Measurements from ENCODE around the gene MINDY2. TPM values are rescaled to one million over a fixed set of nuclear protein-coding genes. Genes with fewer than 3 reads are reported as not detected.
A peak's percentile ranks its signal among the peaks of the same experiment; 100 is the strongest.

The MINDY2 gene, protein sequence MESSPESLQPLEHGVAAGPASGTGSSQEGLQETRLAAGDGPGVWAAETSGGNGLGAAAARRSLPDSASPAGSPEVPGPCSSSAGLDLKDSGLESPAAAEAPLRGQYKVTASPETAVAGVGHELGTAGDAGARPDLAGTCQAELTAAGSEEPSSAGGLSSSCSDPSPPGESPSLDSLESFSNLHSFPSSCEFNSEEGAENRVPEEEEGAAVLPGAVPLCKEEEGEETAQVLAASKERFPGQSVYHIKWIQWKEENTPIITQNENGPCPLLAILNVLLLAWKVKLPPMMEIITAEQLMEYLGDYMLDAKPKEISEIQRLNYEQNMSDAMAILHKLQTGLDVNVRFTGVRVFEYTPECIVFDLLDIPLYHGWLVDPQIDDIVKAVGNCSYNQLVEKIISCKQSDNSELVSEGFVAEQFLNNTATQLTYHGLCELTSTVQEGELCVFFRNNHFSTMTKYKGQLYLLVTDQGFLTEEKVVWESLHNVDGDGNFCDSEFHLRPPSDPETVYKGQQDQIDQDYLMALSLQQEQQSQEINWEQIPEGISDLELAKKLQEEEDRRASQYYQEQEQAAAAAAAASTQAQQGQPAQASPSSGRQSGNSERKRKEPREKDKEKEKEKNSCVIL
- 7.0 and 8.6 TPM in 2 replicates for total RNA-seq (2014; rRNA removed; shearing (Covaris generic))
- 4.0 and 4.4 TPM in 2 replicates for polyA plus RNA-seq (2014; cell fraction: nucleus; rRNA removed)

DNA sequence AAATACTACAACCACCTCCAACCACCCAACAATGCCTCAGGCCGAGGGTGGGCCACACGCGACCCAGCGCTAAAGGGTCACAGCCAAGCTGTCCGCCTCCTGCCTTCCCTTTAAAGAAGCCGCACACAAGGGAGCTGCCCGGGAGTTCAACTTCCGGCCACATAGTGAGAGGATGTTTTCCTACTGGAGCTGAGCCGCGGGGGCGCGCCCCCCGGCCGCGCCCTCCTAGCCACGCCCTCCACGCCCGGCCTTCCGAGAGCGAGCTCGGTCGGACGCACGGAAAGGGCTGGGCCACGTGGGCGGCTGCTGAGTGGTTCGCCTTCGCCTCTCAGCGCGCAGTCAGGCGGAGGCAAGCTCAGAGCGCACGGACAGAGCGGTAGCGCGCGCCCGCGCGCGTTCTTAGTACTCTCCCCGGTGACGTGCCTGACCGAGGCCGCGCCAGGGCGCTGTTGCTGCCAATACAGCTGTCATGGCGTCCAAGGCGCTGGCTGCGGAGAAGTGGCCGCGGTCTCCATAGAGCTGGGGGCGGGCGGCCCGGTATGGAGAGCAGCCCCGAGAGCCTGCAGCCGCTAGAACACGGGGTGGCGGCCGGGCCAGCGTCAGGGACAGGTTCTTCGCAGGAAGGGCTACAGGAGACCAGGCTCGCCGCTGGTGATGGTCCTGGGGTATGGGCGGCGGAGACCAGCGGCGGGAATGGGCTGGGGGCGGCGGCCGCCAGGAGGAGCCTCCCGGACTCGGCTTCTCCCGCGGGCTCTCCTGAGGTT is at the start of gene MINDY2:
MINDY2 (plus strand) TSS at position 446 of the 764 bp plus-strand sequence; CDS start at position 540, 94 bp downstream.
- DNase-seq (ENCODE audit: extremely low read depth, low read depth) = peak; percentile 97

DNA sequence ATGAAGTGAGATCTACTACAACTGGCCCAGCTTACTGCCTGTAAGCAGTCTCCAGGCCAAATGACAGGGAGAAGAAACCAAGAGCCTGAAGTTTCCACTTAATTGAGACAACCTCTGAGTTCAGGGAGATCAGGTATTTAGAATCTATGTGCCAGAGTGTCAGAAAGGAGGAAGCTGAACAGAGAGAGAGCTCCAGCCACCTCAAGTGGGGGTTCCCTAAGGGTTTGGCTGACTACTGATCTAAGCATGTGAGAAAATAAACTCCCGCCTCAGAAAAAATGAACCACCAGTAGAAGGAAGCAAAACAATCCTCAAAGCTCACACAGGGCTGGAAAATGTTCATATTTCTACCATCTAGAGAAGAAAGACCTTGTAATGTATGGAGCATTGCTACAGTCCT is 46.6 kb upstream of the MINDY2 start:
- no peak for DNase-seq (ENCODE audit: extremely low read depth, low read depth)

DNA sequence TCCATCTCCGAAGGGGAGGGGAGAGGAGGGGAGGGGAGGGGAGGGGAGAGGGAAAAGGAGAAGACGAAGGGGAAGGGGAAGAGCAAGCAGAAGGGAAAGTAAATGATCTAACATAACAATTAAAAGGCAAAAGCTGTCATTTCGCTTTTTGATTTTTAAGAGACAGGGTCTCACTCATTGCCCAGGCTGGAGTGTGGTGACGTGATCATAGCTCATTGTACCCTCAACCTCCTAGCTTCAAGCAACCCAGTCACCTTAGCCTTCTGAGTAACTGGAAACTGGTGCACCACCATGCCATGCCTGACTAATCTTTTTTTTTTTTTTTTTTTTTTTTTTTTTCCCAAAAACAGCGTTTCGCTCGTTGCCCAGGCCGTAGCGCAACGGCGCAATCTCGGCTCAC is 44.2 kb upstream of the MINDY2 start:
- no peak for DNase-seq (ENCODE audit: extremely low read depth, low read depth)

DNA sequence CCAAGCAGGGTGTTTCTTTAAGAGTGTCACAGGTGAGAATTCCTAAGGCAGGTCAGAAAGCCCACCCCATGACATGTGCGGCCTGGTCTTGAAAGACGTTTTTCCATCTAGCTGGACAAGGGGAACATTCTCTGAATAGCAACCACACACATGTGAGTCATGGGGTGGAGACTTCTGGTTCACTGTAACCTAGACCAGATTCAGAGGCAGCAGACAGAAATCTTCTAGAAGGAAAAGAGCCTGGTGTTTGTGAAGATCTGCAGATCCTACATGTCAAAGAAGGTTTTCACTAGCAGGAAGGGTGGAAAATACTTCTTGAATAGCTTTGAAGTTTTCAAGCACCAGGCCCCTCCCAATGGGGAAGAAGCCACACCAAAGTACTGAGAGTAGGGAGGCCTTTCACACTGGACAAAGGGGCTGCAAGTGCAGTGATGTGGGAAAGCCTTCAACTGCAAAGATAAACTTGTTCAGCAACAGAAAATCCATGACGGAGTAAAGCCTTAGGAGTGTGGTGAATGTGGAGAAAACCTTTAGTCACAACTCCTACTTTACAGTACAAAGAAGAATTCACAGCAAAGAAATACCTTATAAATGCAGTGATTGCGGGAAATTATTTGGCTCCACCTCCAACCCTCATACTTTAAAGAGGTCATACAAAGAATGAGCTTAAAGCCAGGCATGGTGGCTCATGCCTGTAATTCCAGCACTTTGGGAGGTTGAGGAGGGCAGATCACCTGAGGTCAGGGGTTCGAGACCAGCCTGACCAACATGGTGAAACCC is 39.2 kb upstream of the MINDY2 start:
- no peak for DNase-seq (ENCODE audit: extremely low read depth, low read depth)

DNA sequence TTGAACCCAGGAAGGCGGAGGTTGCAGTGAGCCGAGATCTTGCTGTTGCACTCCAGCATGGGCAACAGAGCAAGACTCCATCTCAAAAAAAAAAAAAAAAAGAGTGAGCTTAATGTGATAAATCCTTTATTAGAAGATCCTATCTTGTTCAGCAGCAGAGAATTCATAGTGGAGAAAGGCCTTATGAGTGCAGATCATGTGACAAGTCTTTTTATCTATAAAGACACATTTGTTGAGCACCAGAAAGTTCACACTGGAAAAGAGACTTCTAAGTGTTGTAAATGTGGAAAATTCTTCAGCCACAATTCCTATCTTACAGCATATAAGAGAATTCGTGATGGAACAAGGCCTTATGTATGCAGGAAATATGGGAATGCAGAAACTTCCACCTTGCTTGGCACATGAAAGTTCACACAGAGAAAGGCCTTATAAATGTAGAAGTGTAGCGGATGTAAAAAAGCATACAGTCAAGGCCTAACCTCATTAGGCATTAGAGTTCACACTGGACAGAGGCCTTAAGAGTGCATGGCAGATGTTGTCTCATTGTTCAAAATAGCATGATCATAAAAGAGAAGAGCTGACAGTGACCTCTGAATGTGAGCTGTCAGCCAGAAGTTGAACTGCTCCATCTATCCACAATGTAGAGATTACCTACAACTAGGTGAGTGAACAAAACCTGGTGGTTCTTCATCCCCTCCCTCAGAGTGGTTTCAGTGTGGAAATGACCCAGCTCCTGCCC is 38.3 kb upstream of the MINDY2 start:
- no peak for DNase-seq (ENCODE audit: extremely low read depth, low read depth)

DNA sequence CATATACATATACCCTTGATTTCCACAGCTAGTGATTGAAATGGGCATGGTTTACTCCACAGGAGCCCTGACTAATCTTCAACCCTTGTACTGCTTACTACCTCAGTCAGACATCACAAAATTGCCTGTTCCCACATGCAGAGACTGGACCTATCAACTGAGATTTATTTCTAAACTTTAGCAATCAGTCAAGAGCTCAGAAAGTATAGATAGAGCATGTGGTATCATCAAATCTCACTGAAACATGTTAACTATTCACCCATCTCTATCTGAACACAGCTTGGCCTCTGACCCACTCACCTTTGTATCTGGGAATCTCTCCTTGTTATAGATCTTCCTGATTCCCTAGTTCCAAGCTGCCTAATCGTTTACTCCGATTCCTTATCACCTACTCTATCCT is 36.2 kb upstream of the MINDY2 start:
- no peak for DNase-seq (ENCODE audit: extremely low read depth, low read depth)

DNA sequence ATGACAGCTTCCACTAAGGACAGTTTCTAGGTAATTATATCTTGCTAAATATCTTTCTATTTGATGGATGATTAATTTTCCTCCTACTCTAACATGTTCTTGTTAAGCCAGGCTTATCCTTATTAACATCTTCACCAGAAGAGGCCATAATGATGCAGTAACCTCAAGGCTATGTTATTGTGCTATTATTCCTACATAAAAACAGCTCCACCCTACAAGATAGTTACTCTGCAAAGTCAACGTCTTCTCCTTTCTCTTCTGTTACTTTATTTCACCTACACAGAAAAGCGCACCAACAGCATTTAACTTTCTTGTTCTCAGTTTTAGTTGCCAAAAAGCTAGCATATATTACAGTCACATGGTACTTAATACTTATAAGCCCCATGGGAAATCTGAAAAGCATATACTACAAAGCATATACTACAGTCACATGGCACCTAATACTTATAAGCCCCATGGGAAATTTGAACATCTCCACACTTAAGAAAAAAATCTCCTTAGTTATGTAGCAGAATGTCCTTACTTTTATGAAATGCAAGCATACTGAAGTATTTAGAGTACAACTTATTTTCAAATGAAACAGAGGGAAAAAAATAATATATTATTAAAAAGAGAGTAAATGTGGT is 35.0 kb upstream of the MINDY2 start:
- DNase-seq (ENCODE audit: extremely low read depth, low read depth) = no peak

DNA sequence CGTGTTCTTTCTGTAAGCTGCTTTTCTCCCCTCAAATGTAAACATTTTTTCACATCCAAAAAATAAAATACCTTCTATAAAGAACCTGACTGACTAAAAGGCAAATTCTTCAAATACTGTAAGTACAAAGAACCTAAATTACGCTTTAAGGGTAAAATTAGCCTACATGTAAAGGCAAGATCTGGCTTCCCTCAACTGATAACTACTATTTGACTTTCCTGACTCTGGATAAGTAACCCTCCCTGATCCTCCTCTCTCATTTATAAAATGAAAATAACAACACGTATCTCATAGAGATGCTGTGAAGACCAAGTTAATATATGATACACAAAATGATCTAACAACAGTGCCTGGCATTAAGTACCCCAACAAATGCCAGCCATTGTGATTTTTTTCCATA is 33.8 kb upstream of the MINDY2 start:
- DNase-seq (ENCODE audit: extremely low read depth, low read depth) = no peak

DNA sequence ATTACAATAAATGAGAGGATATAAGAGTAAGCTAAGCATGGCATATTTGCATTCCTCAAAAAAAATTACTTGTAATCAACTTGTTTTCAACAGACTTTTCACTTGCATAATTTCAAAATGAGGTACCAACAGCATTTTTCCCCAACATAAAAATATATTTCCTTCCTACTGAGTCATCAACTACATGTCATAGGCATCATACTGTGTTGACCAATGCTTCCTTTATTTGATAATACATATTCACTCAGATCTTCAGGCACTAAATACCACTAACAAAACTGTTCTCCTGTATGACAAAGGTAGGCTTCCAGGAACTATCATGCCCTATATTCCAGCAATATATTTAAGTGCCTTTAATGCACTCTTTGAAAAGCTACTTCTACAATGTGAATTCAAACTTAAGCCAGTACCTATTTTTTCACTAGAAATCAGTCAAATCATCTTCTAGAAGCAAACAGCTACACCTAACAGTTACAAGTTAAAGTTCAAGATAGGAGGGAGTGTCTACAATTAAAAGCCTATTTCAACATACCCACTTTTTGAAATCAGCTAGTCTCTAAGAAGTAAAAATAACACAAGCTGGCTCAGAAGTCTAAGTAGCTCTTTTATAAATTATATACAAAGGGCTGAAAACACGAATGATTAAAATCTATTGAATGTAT is 32.9 kb upstream of the MINDY2 start:
- no peak for DNase-seq (ENCODE audit: extremely low read depth, low read depth)

DNA sequence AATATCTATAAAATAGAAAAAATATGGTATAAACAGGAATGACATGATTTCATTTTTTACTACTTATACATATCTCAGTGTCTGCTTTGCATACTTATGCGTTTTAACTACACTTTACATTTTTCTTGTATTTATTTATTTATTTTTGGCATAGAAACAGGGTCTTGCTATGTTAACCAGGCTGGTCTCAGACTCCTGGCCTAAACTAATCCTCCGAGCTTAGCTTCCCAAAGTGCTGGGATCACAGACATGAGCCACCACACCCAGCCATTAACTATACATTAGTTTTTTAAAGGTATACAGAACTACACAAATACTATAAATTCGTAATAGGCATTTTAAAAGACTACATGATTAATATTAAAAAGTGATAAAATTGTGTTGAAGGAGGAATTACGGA is 30.7 kb upstream of the MINDY2 start:
- no peak for DNase-seq (ENCODE audit: extremely low read depth, low read depth)

DNA sequence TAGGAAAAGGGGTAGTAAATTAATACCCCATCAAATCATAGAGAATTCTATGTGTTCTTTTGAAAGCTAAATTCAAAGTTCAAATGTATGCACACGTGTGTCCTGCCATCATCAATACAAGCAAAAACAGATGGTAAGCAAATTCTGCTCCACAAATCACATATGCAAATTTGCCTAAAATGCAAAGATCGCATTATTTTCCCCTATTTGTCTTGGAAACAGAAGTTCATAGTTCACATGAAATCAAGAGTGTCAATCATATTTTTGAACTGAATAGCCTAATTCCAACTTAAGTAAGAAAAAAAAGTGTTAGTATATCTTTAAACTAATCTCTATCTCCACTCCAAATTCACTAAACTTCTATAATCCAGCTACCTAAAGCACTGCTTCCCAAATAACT is 30.1 kb upstream of the MINDY2 start:
- no peak for DNase-seq (ENCODE audit: extremely low read depth, low read depth)

DNA sequence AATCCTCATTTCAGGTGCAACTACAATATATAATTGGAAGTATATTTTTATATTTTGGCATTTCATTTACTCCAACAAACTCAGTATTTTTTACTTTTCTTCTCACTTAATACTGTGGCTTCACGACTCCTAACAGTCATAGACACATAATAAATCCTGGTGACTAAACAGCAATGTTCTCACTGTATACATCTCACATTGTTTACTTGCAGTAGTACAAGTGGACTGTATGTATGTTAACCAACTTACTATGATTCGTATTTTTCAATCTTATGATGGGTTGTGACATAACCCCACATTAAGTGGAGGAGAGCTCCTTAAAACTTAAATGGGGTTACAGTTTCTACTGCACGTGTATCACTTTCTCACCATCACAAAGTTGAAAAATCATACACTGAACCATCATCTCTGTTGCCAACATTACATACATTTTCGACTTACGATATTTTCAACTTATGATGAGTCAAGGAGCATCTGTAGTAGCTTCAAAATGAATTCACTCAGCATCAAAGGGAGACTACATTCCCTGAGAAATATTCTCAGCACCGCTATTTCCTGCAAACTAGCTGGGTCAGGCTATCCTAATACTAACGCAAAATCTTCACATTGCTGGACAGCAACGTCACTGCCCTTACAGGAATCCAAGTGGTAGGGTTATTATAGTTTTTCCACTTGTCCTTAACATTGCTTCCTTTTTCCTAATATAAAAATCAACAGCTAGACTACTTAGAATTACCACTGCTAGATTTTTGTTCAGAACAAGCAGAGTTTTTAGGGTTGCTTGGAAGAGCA is 28.9 kb upstream of the MINDY2 start:
- DNase-seq (ENCODE audit: extremely low read depth, low read depth) = no peak

DNA sequence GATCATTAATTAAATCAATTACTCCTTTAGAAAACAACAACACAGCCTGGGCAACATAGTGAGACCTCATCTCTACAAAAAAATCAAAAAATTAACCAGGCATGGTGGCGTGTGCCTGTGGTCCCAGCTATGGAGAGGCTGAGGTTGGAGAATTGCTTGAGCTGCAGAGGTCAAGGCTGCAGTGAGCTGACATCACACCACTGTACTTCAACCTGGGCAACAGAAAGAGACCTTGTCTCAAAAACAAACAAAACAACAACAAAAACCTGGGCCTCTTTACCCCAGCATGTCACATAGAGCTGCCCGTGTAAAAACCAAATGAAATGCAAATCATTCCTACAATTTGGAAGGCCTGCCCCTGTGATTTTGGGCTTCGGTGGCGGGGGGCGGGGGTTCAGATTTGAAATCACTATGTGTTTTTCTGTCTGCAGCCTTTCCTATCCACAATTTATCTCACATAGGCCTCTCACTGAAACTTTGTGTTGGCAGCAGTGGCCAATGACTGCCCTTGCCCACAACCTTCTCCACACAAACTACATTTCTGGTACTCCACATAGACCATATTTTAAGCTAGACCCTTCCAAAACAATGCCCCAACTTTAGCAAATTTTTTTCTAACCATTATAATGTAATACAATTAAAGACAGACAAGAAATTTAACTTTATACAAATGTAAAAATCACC is 28.1 kb upstream of the MINDY2 start:
- no peak for DNase-seq (ENCODE audit: extremely low read depth, low read depth)

DNA sequence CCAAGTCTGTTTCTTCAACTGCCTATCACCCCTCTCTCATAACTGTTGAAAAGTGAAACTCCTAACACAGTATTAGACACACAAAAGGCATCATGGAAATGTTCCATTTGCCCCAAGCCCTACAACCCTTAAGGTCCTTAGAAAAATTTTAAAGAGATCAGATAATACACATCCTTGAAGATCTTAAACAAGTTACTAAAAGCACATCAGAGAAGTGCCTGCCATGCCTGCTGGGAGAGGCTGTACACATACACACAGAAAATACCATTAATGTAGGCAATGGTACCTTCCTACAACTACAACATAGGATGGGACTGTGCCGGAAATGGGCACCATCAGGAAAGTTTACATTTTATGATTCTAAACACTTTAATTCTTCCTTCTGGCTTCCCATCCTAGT is 24.9 kb upstream of the MINDY2 start:
- no peak for DNase-seq (ENCODE audit: extremely low read depth, low read depth)

DNA sequence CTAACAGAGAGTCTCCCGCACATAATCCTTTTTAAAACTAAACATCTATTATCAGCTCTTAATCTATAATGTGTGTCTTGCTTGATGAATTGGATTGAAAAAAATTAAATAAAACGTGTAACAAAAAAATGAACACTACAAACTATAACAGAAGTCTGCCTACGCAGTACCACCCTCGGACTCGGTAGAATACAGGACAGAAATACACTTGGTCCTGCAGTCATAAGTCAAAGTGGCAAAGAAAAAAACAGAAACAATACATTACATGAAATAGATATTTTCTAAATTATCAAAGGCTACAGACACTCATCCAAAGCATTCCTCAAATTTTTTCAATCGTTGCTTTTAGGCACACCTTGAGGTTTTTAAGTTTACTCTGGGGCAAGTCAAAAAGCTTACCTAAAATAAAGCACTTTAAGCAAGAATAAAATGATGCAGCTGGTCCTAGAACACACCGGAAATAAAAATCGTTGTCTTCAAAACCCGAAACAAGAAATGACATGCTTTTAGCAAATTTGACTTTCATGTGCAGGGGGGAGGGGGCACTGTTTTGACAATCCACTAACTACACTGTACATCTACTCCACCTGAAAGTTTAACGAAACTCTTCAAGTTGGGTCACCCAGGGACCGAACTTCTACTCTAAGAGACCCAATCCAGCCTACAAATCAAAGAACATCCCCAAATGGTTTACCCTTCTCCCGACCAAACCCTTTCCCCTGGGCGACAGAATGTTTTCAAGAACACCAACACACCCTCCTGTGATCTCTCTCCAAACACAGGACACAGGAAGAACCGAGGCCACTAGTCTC is 22.9 kb upstream of the MINDY2 start:
- DNase-seq (ENCODE audit: extremely low read depth, low read depth) = no peak

DNA sequence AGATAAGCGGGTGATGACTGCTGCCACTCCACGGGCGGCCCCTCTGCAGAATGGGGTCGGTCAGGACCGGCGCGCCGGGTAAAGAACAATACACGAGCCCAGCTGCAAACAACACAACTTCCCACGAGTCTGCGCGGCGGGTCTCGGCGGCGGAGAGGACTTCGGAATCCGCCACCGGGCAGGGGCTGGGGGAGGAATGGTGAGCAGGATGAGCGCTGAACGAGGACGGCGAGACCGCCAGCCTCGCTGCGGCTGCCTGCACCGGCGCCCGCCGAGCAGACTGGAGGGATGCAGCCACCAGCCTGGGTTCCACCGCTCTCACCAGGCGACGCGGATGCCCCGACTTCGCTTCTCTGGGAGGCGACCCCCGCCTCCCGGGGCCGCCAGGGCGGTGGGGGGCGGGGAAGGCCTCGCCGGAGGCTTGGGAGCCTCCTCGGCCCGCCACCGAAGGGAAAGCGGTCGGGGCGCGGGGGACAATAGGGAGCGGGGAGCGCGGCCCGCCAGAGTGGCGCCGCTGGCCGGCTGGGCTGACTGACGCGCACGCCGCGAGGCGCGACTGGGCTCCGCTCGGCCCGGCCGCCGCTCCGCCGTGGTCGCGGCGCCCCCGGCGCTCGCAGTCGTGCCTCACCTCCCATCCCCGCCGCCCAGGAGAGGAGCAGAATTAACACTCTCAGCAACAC is 22.1 kb upstream of the MINDY2 start:
- no peak for DNase-seq (ENCODE audit: extremely low read depth, low read depth)
